Middle frontal gyrus (tissue), 1 donor: Measurements from ENCODE around the gene SLC13A4.
A peak's percentile ranks its signal among the peaks of the same experiment; 100 is the strongest.
"Not testable (repeated sequence)": the region's sequence is repeated elsewhere in the genome, so short reads cannot be mapped to it uniquely, and the experiment has no call there.

Experiments used
- DNase-seq: peaks from one replicate; pipeline ENCODE4 v3.0.0-alpha.2; 2015; ENCODE audit warnings: low spot score; ENCODE audit errors: extremely low spot score

SLC13A4 gene

GRCh38 chr7:135666156-135666555, 61.8 kb downstream of the SLC13A4 start:
- no peak for DNase-seq

GRCh38 chr7:135665042-135665441, 62.9 kb downstream of the SLC13A4 start:
- DNase-seq = no peak

- DNase-seq = no peak
These were observed 63.9 kb downstream of the SLC13A4 start for GRCh38 chr7:135664046-135664589.

- peak; percentile 85 for DNase-seq
These were observed 65.4 kb downstream of the SLC13A4 start, which contains the start of gene STMP1 for GRCh38 chr7:135662373-135663114. Gene STMP1 (plus strand): TSS chr7:135662514.

GRCh38 chr7:135662123-135662372, 65.9 kb downstream of the SLC13A4 start:
- DNase-seq = no peak

GRCh38 chr7:135661311-135662122, 66.5 kb downstream of the SLC13A4 start:
- DNase-seq = no peak

DNA sequence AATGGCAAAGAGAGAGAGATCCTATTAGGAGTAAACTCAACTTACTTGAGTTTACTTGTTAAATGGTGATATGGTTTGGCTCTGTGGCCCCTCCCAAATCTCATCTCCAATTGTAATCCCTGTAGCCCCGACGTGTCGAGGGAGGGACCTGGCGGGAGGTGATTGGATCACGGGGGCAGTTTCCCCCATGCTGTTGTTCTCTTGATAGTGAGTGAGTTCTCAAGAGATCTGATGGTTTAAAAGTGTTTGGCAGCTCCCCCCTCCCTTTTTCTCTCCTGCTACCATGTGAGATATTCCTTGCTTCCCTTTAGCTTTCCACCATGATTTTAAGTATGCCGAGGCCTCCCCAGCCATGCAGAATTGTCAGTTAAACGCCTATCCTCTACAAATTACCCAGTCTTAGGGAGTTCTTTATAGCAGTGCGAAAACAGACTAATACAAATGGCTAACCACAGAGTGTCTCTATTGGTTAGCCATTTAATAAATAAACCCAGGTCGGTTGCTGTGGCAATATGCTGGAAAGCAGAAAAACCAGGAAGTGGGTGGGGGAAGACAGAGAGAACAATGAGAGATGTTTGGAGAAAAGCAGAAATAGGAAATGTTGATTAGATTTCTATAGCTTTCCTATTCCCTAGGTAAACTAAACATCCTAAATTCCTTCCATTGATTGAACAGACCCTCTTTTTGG, 68.7 kb downstream of the SLC13A4 start:
- DNase-seq = no peak

DNA sequence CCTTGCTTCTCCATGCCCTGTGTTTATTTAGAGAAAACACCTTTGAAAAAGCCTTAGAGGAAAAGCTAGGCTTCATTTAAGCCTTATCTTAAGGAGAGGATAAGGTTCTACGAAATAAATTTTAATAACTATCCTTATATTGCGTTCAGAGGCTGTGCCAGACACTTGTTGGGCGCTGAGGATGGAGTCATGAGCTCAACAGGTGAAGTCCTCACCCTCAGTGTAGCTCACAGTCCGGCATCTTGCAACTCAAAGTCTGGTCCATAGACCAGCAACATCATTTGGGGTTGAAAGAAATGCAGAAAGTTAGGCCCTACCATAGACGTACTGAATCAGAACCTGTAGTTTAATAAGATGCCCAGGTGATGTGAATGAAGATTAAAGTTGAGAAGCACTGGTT, 69.4 kb downstream of the SLC13A4 start:
- DNase-seq = no peak

DNA sequence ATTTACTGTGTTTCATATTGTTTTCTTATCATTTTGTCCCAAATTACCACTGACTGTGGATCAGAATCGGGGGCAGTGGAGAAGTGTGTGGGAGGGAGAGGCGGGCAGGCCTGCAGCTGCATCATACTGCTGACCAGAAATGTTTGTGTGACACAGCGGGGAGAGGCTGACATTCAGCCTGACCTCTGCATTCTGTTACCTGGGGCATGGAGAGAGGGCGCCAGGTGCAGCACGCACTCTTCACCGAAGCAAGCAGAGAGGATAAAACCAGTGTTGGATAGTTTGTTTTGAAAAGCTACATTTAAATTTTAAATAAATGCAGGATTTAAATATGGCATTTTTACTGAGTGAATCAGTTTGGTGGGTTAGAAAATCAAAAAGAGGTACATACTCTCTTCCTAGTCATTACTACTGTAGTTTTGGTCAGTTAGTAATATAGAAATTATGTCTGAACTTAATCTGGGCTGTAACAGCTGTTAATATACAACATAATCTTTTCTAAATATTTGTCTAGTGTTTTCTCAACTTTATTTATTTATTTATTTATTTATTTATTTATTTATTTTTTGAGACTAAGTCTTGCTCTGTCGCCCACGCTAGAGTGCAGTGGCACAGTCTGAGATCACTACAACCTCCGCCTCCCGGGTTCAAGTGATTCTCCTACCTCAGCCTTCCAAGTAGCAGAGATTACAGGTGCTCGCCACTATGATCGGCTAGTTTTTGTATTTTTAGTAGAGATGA, 74.5 kb downstream of the SLC13A4 start:
- DNase-seq = no peak

DNA sequence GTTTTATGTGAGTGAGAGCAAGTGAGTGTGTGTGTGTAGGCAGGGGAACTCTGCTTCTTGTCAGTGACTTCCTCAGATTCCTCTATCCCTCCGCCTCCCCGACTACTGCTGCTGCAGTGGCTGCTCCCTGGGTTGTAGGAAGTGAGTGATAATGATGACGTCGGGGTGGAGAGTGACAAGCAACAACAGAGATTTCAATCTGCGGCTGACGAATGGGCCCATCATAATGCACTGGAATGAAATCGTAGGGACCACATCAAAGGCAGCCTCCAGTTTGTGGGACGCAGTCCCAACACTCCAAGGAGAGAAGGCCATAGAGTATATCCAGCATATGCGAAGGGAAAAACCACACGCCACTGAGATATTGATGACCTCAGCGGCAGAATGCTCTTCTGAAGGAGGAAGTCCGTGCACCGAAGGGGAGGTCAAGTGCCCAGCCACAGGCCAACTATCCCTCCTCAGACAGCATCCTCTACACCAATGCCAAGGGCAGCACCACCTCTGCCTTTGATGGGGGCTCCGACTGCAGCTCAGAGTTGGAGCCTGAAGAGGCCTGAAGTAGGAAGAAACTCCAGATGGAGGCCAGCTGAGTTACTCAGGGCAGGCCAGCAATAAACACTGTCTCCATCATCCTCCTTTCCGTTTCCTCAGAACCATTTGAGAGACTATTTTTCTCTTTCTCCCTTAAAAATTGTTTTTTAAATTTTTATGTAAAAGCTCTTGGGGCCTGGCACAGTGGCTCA, 77.0 kb downstream of the SLC13A4 start:
- peak; percentile 18 for DNase-seq

- no peak for DNase-seq
These were observed 79.8 kb downstream of the SLC13A4 start for GRCh38 chr7:135648235-135648634.

- DNase-seq = no peak
These were observed 80.2 kb downstream of the SLC13A4 start for GRCh38 chr7:135647755-135648154.

DNA sequence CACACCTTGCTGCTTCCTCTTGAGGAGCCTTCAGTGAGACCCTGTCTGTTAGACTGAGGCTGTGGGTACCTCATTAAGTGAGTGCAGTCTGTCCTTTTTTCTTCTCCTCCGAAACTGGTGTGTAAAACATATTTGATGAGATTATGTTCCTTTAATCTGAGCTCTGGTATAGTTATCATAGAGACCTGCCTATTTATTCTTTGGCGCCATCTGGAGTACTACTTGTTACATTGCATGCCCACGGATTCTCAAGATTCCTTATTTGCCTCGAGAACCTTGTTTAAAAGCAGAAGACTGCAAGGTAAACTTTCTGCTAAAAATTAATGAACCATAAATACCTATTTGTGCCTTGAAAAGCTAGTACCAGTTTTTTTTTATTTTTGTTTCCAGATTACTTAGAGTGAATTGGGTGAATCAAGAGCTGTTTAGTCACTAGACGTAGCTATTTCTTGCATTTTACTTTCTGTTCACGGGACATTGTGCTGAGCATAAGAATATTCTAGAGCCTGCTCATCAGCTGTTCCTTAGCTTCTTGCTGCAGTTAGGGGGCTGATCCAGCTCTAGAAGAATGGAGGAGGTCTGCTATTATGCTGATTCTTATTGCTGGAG, 82.6 kb downstream of the SLC13A4 start:
- DNase-seq = peak; percentile 50

DNA sequence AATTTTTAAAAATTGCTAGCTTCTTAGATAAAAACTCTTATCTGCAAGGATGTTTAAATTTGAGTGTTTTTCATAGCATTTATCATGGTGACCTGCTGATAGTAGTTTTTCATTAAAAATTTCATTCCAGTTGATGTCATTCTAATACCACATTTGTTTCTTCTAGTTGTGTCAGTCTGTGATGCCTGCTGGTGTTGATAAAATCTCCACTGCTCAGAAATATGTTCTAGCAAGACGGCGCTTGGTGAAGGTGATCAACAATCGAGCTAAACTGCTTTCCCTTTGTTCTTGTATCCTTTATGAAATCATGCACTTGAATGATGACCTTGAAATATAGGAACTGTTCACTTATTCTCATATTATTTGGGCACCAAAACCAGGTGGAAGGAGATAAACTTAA, 83.3 kb downstream of the SLC13A4 start:
- no peak for DNase-seq

- no peak for DNase-seq
These were observed 83.8 kb downstream of the SLC13A4 start for GRCh38 chr7:135644154-135644553.

GRCh38 chr7:135639690-135640089, 88.3 kb downstream of the SLC13A4 start:
- not testable (repeated sequence) for DNase-seq

GRCh38 chr7:135634191-135634878, 93.7 kb downstream of the SLC13A4 start:
- no peak for DNase-seq
